Mesenchymal stem cell (in vitro differentiated cells and primary cell): Measurements from ENCODE around the gene LPP.

ENCODE experiments used
- DNase-seq: peaks from one replicate; pipeline ENCODE4 v3.0.0-alpha.2; 2013
- H2AFZ ChIP-seq: one replicate; pipeline ENCODE4 v1.6.1; 2013; ENCODE audit warnings: low read depth, mild to moderate bottlenecking, control low read depth, inconsistent platforms, low read length, moderate library complexity
- H2AK5ac ChIP-seq: 2 replicates; pipeline ENCODE4 v1.6.1; 2013; ENCODE audit warnings: low read length, moderate library complexity, mild to moderate bottlenecking, inconsistent platforms; ENCODE audit not compliant: severe bottlenecking
- H2BK120ac ChIP-seq: one replicate; pipeline ENCODE4 v1.6.1; 2013; ENCODE audit warnings: low read depth, mild to moderate bottlenecking, inconsistent platforms, low read length, moderate library complexity
- H2BK12ac ChIP-seq, 2 experiments: one replicate each; pipeline ENCODE4 v1.6.1; 2013; ENCODE audit warnings: inconsistent platforms in 2 of 2, low read length in 2 of 2, mild to moderate bottlenecking in 2 of 2, moderate library complexity in 2 of 2, control low read depth in 1 of 2
- H2BK15ac ChIP-seq: one replicate; pipeline ENCODE4 v1.6.1; 2013; ENCODE audit warnings: mild to moderate bottlenecking, low read depth, inconsistent platforms; ENCODE audit not compliant: poor library complexity, severe bottlenecking
- H2BK5ac ChIP-seq: 2 replicates; pipeline ENCODE4 v1.6.1; 2013; ENCODE audit warnings: low read depth, mild to moderate bottlenecking, low read length, control low read depth, inconsistent platforms; ENCODE audit not compliant: poor library complexity, severe bottlenecking
- H3K14ac ChIP-seq, 2 experiments: one replicate each; pipeline ENCODE4 v1.6.1; 2013; ENCODE audit warnings: inconsistent platforms in 2 of 2, low read length in 2 of 2, control low read depth in 1 of 2, mild to moderate bottlenecking in 1 of 2, moderate library complexity in 1 of 2
- H3K18ac ChIP-seq, 2 experiments: one replicate each; pipeline ENCODE4 v1.6.1; 2013; ENCODE audit warnings: inconsistent platforms in 2 of 2, low read length in 2 of 2, control low read depth in 1 of 2, low read depth in 1 of 2, mild to moderate bottlenecking in 1 of 2
- H3K23ac ChIP-seq, 2 experiments: one replicate each; pipeline ENCODE4 v1.6.1; 2013; ENCODE audit warnings: inconsistent platforms in 2 of 2, low read length in 2 of 2, mild to moderate bottlenecking in 2 of 2, moderate library complexity in 2 of 2, control low read depth in 1 of 2
- H3K27ac ChIP-seq: 2 replicates; pipeline ENCODE4 v1.5.1; 2013; ENCODE audit warnings: mild to moderate bottlenecking, moderate library complexity, low read length, control low read depth, inconsistent platforms; ENCODE audit not compliant: poor library complexity, severe bottlenecking
- H3K27me3 ChIP-seq, 2 experiments: 2 replicates each; pipeline versions ENCODE4 v1.6.1 to v1.7.0; 2013; ENCODE audit warnings: low read length in 2 of 2, mild to moderate bottlenecking in 2 of 2, moderate library complexity in 2 of 2, control low read depth in 1 of 2, inconsistent platforms in 1 of 2; ENCODE audit not compliant: control insufficient read depth in 1 of 2, insufficient read depth in 1 of 2
- H3K36me3 ChIP-seq, 2 experiments: 2 replicates each; pipeline versions ENCODE4 v1.6.1 to v1.7.0; 2013; ENCODE audit warnings: low read length in 2 of 2, control low read depth in 1 of 2, inconsistent platforms in 1 of 2, low read depth in 1 of 2, mild to moderate bottlenecking in 1 of 2; ENCODE audit not compliant: insufficient read depth in 2 of 2, control insufficient read depth in 1 of 2
- H3K4ac ChIP-seq, 2 experiments: one replicate each; pipeline ENCODE4 v1.6.1; 2013; ENCODE audit warnings: inconsistent platforms in 2 of 2, low read length in 2 of 2, mild to moderate bottlenecking in 2 of 2, moderate library complexity in 2 of 2, control low read depth in 1 of 2, low read depth in 1 of 2
- H3K4me1 ChIP-seq: 2 replicates; pipeline ENCODE4 v1.6.1; 2013; ENCODE audit warnings: low read depth, low read length, control low read depth; ENCODE audit not compliant: control insufficient read depth, insufficient read depth
- H3K4me2 ChIP-seq: 2 replicates; pipeline ENCODE4 v1.6.1; 2013; ENCODE audit warnings: low read length, mild to moderate bottlenecking, inconsistent platforms; ENCODE audit not compliant: poor library complexity, severe bottlenecking
- H3K4me3 ChIP-seq, 2 experiments: 2 replicates each; pipeline versions ENCODE4 v1.5.1 to v1.7.0; 2013; ENCODE audit warnings: low read length in 2 of 2, mild to moderate bottlenecking in 2 of 2, control low read depth in 1 of 2, low read depth in 1 of 2; ENCODE audit not compliant: insufficient read depth in 1 of 2
- H3K79me1 ChIP-seq: replicated peaks from 2 replicates; pipeline ENCODE4 v1.6.1; 2013; ENCODE audit warnings: mild to moderate bottlenecking, control low read depth, low read length, inconsistent platforms; ENCODE audit not compliant: poor library complexity, severe bottlenecking
- H3K9ac ChIP-seq: 2 replicates; pipeline ENCODE4 v1.7.0; 2013; ENCODE audit warnings: mild to moderate bottlenecking, low read length, moderate library complexity
- H3K9me3 ChIP-seq: 2 replicates; pipeline ENCODE4 v1.7.0; 2013; ENCODE audit warnings: mild to moderate bottlenecking, low read length; ENCODE audit not compliant: control insufficient read depth
- H4K8ac ChIP-seq: one replicate; pipeline ENCODE4 v1.6.1; 2013; ENCODE audit warnings: inconsistent platforms, mild to moderate bottlenecking, low read length, moderate library complexity
- H4K91ac ChIP-seq: one replicate; pipeline ENCODE4 v1.6.1; 2013; ENCODE audit warnings: mild to moderate bottlenecking, low read length, inconsistent platforms
- WGBS: methylation state at CpG from one replicate; pipeline ENCODE4 v1.1.7; 2013; ENCODE audit warnings: mixed read lengths; 5-methylcytosine and 5-hydroxymethylcytosine counted together

The LPP gene

GRCh38 chr3:188807006-188807405 is 653.0 kb downstream of the LPP start:
- Histone ChIP-seq H3K79me1 (peaks cover 17% of the 10 kb centered on the region), H2BK5ac (no peak overlapping the region), H2BK120ac (no peak overlapping the region), H3K36me3 (no peaks in the 10 kb centered on the region), H4K8ac (no peak overlapping the region), H3K18ac (no peak overlapping the region), H2AK5ac (no peak overlapping the region), H2AFZ (no peak overlapping the region), H3K23ac (no peak overlapping the region), H3K27me3 (no peaks in the 10 kb centered on the region), H4K91ac (no peak overlapping the region), H3K4ac (no peak overlapping the region), H2BK15ac (no peak overlapping the region), H2BK12ac (no peak overlapping the region), H3K4me1 (no peaks in the 10 kb centered on the region), H3K27ac (no peak overlapping the region), H3K14ac (no peak overlapping the region), H3K4me2 (no peak overlapping the region), H3K9ac (no peak overlapping the region), H3K9me3 (peaks cover 46% of the 10 kb centered on the region), H3K4me3 (no peak overlapping the region)
- DNase-seq: peak; percentile 59
- WGBS: 100% methylated on average over 1 of the region's 1 CpG

- H2AFZ ChIP-seq: no peak overlapping the region
- H2BK120ac ChIP-seq: no peak overlapping the region
- H2AK5ac ChIP-seq: no peak overlapping the region
- H3K4me1 ChIP-seq: no peaks in the 10 kb centered on the region
- H3K14ac ChIP-seq: no peak overlapping the region
- no peak overlapping the region for H2BK12ac ChIP-seq
- no peak overlapping the region for H3K9ac ChIP-seq
- WGBS: no CpG with 5 or more reads among the region's 1 CpG
- H3K27ac ChIP-seq: no peak overlapping the region
- H3K27me3 ChIP-seq: no peaks in the 10 kb centered on the region
- no peak overlapping the region for H3K23ac ChIP-seq
- DNase-seq: no peak
- no peaks in the 10 kb centered on the region for H3K36me3 ChIP-seq
- H3K9me3 ChIP-seq: peaks cover 33% of the 10 kb centered on the region
- H2BK15ac ChIP-seq: no peak overlapping the region
- H4K91ac ChIP-seq: no peak overlapping the region
- H3K4me2 ChIP-seq: no peak overlapping the region
- H3K4me3 ChIP-seq: no peak overlapping the region
- no peak overlapping the region for H3K18ac ChIP-seq
- H2BK5ac ChIP-seq: no peak overlapping the region
- no peak overlapping the region for H3K4ac ChIP-seq
- H3K79me1 ChIP-seq: peaks cover 22% of the 10 kb centered on the region
- H4K8ac ChIP-seq: no peak overlapping the region
Observed at GRCh38 chr3:188812198-188812597, 658.2 kb downstream of the LPP start.

GRCh38 chr3:188814581-188814980 is 660.6 kb downstream of the LPP start:
- H2BK12ac ChIP-seq: no peak overlapping the region

GRCh38 chr3:188817103-188817934 is 663.4 kb downstream of the LPP start:
- Histone ChIP-seq H3K4me1 (no peaks in the 10 kb centered on the region), H3K4me3 (no peak overlapping the region), H3K9ac (no peak overlapping the region), H3K18ac (no peak overlapping the region), H3K79me1 (peaks cover 21% of the 10 kb centered on the region), H3K4ac (no peak overlapping the region), H2BK5ac (no peak overlapping the region), H2BK120ac (no peak overlapping the region), H2BK12ac (no peak overlapping the region), H3K27me3 (no peaks in the 10 kb centered on the region), H2AFZ (no peak overlapping the region), H4K91ac (no peak overlapping the region), H4K8ac (no peak overlapping the region), H3K14ac (no peak overlapping the region), H2BK15ac (no peak overlapping the region), H3K23ac (no peak overlapping the region), H3K9me3 (no peaks in the 10 kb centered on the region), H3K36me3 (no peaks in the 10 kb centered on the region), H2AK5ac (no peak overlapping the region), H3K27ac (no peak overlapping the region), H3K4me2 (no peak overlapping the region)
- no peak for DNase-seq
- WGBS: 97% methylated on average over 4 of the region's 7 CpGs

More at GRCh38 chr3:188814581-188814980, 660.6 kb downstream of the LPP start:
- no peaks in the 10 kb centered on the region for H3K27me3 ChIP-seq
- no peak overlapping the region for H2BK5ac ChIP-seq
- no peak overlapping the region for H3K4me2 ChIP-seq
- no peak overlapping the region for H3K9ac ChIP-seq
- no peak overlapping the region for H2BK15ac ChIP-seq
- no peak for DNase-seq
- no peaks in the 10 kb centered on the region for H3K4me1 ChIP-seq
- no peak overlapping the region for H3K18ac ChIP-seq
- WGBS: 100% methylated on average over 1 of the region's 2 CpGs
- no peak overlapping the region for H3K4me3 ChIP-seq
- no peak overlapping the region for H3K4ac ChIP-seq
- no peak overlapping the region for H3K23ac ChIP-seq
- peaks cover 11% of the 10 kb centered on the region for H3K9me3 ChIP-seq
- no peak overlapping the region for H3K27ac ChIP-seq
- H2AK5ac ChIP-seq: no peak overlapping the region
- H3K79me1 ChIP-seq: peaks cover 22% of the 10 kb centered on the region
- no peak overlapping the region for H2AFZ ChIP-seq
- no peak overlapping the region for H4K8ac ChIP-seq
- no peak overlapping the region for H3K14ac ChIP-seq
- H2BK120ac ChIP-seq: no peak overlapping the region
- no peak overlapping the region for H4K91ac ChIP-seq
- no peaks in the 10 kb centered on the region for H3K36me3 ChIP-seq
